GM13976 (cell line): Measurements from ENCODE around the gene MKRN1.
"Not testable (repeated sequence)": the region's sequence is repeated elsewhere in the genome, so short reads cannot be mapped to it uniquely, and the experiment has no call there.

Experiments
- DNase-seq: peaks from one replicate; pipeline ENCODE4 v3.0.0; 2012; ENCODE audit warnings: low spot score
- in situ Hi-C: fragments of 300-500 bp; cut with MboI; formaldehyde crosslinking; loops from one replicate; pipeline ENCODE4 v1.12.0; 2022; ENCODE audit warnings: low sequenced_read_pairs, mixed read lengths, inconsistent platforms; ENCODE audit not compliant: unreplicated experiment
- TF ChIP-seq, protein P1 (sequence below): IDR thresholded peaks from 2 replicates; pipeline ENCODE4 v1.5.1; 2012; ENCODE audit warnings: borderline replicate concordance, mild to moderate bottlenecking; ENCODE audit not compliant: insufficient read depth; ENCODE audit errors: extremely low read depth, missing control alignments, control extremely low read depth

Gene MKRN1

DNA sequence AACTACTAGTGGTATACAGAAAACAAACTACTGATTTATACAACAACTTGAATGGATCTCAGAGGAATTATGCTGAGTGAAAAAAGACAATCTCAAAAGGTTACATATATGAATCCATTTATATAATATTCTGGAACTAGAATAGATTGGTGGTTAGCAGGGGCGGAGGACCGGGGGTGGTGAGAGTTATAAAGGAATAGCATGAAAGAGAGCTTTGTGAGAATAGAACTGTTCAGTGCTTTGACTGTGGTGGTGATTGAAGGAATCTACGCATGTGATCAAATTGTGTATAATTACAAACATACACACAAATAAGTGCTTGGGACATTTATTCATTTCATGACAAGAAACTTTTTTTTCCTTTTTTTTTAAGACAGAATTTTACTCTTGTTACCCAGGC is 55.8 kb downstream of the MKRN1 start:
- TF ChIP-seq, protein P1, sequence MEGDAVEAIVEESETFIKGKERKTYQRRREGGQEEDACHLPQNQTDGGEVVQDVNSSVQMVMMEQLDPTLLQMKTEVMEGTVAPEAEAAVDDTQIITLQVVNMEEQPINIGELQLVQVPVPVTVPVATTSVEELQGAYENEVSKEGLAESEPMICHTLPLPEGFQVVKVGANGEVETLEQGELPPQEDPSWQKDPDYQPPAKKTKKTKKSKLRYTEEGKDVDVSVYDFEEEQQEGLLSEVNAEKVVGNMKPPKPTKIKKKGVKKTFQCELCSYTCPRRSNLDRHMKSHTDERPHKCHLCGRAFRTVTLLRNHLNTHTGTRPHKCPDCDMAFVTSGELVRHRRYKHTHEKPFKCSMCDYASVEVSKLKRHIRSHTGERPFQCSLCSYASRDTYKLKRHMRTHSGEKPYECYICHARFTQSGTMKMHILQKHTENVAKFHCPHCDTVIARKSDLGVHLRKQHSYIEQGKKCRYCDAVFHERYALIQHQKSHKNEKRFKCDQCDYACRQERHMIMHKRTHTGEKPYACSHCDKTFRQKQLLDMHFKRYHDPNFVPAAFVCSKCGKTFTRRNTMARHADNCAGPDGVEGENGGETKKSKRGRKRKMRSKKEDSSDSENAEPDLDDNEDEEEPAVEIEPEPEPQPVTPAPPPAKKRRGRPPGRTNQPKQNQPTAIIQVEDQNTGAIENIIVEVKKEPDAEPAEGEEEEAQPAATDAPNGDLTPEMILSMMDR, result no peak
- in situ Hi-C loops, result no loop called here
- no peak for DNase-seq

DNA sequence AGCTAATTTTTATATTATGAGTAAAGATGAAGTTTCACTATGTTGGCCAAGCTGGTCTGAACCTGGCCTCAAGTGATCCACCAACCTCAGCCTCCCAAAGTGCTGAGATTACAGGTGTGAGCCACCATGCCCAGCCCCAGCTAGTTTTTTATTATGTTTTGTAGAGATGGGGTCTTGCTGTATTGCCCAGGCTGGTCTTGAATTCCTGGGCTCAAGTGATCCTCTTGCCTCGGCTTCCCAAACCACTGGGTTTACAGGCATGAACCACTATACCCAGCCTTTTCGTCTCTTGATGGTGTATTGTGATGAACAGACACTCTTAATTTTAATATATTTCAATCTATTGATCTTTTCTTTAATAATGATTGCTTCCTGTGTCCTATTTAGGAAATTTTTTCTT is 57.8 kb downstream of the MKRN1 start:
- in situ Hi-C loops, result no loop called here
- TF ChIP-seq, protein P1, result no peak
- DNase-seq, result no peak

DNA sequence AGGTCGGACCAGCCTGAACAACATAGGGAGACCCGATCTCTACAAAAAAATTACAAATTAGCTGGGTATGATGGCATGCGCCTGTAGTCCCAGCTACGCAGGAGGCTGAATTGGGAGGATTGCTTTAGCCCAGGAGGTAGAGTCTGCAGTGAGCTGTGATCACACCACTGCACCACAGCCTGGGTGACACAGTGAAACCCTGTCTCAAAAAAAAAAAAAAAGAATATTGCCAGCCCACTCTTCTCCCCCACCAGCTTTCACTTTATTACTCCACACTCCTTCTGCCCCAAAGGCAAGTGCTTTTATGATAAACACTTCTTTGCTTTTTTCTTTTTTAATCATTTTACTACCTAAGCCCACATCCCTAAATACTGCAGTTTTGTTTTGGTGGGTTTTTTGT is 60.7 kb downstream of the MKRN1 start:
- no peak for DNase-seq
- TF ChIP-seq, protein P1, result no peak
- in situ Hi-C loops, result no loop called here

DNA sequence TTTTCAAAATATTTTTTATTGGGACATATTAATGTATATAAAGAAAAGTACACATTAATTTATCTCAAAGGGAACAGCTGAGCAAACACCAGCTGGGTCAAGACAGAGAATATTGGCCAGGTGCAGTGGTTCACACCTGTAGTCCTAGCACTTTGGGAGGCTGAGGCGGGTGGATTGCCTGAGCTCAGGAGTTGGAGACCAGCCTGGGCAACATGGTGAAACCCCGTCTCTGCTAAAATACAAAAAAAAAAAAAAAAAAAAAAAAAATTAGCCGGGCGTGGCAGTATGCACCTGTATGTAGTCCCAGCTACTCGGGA is 61.2 kb downstream of the MKRN1 start:
- in situ Hi-C loops, DNase-seq: not testable (repeated sequence)

DNA sequence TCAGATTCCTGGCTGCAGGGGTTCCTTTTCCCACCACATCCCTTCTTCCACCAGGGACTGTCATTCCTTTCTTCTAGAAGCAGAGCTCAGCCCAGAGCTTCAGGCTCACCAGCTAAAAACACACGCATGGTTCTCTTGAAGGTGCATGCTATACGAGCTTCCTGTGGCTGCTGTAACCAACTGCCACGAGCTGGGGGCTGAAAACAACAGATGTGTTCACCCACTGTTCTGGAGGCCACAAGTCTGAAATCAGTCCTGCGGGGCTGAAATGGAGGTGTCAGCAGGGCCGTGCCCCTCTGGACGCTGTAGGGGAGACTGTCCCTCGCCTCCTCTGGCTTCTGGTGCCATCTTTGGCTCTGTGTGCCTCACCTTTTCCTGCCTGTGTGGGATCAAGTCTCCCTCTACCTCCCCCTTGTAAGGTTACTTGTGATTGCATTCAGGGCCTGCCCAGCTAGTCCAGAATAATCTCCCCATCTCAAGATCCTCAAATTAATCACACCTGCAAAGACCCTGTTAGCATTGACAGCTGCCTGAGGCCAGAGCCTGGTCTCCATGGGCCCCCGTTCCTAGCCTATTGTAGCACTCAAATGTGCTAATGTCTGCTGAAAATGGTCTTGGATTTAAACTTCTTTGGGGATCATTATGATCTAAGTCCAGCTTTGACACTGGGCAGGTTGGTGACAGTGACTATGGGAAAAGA is 61.7 kb downstream of the MKRN1 start:
- TF ChIP-seq, protein P1, result no peak
- in situ Hi-C loops, result no loop called here
- no peak for DNase-seq

DNA sequence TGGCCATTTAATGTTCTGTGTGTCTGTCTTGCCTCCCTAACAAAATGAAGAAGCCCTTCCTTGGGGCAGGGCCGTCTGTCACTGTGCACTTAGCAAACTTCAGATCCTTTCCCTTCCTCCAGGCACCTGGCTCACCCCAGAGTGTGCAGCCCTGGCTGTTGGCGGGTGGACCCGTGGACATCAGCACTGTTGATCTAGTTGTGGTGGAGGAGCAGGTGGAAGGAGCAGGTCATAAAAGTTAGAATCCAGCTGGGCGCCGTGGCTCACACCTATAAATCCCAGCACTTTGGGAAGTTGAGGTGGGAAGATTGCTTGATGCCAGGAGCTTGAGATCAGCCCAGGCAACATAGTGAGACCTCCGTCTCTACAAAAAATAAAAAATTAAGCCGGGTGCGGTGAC is 62.7 kb downstream of the MKRN1 start:
- DNase-seq, result no peak
- in situ Hi-C loops, result no loop called here
- TF ChIP-seq, protein P1, result no peak

DNA sequence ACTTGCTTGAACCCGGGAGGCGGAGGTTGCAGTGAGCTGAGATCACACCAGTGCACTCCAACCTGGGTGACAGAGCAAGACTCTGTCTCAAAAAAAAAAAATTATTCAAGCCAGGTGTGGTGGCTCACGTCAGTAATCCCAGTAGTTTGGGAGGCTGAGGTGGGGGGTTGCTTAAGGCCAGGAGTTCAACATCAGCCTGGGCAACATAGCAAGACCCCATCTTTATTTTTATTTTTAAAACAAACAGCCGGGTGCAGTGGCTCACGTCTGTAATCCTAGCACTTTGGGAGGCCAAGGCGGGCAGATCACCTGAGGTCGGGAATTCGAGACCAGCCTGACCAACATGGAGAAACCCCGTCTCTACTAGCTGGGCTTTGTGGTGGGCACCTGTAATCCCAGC is 63.5 kb downstream of the MKRN1 start:
- in situ Hi-C loops, DNase-seq: not testable (repeated sequence)

- DNase-seq, result no peak
- in situ Hi-C loops, result no loop called here
- TF ChIP-seq, protein P1, result no peak
These were observed 63.9 kb downstream of the MKRN1 start for GRCh38 chr7:140415361-140415760.
